GM21381 (cell line): ENCODE data around the gene VRK1.
"Not testable (repeated sequence)": the region's sequence is repeated elsewhere in the genome, so short reads cannot be mapped to it uniquely, and the experiment has no call there.

Source experiments
- ATAC-seq: cut with Tn5 transposase; IDR thresholded peaks from one replicate; pipeline ENCODE4 v1.9.1; 2021; ENCODE audit warnings: mild to moderate bottlenecking, moderate library complexity; ENCODE audit not compliant: unreplicated experiment

The VRK1 gene

DNA sequence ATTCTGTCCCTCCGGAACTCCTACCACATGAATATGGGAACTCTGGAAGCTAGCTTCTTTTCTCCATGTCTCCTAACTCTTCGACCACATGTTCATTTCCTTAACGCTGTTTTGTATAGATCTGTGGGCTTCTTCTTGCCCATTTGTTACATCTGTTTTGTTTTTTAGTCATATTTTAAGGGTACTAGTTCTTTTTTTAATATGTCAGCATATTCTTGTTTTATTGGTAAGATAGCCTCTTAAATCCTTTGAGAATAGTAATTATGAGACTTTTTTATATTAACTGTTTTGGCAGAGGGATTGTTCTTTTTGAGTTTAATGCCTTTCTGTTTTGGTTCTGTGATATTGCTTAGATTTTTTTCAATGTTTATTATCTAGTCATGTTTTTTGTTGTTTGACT, 70.5 kb downstream of the VRK1 start:
- no peak for ATAC-seq

DNA sequence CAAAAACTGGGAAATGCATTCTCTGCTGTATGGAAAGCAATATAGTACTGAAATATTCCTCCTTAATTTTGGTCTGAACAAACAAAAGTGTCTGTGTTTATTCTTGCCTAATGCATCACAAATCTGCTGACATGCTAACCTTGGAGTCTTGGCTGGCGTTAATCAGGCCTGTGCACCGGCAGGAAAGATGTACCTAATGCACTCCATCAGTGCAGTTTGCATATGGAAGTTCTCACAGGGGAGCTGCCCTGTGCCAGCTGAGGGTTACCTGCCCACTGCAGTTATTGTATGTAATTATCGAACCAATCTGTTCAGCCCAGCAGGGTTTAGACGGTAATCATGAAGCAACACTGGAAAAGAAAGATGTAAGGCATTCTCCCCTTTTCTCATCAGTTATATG, 76.9 kb downstream of the VRK1 start:
- ATAC-seq = no peak

DNA sequence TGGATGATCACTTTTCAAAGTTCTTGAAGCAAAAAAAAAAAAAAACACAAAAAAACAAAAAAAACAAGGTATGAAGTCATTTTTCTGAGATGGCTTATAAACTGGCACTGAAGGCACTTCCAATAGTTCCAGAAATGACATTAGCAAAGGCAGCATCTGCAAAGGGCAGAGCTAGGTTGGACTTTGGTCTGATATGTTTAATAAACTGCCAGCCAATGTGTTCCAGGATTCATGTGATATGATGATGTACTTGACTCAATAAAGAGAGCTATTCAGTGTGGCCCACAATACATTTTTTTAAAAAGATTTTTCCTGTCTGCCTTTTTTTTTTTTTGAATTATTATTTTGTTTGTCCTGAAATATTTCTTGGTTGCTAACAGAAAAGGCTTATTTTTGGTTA, 79.6 kb downstream of the VRK1 start:
- no peak for ATAC-seq

DNA sequence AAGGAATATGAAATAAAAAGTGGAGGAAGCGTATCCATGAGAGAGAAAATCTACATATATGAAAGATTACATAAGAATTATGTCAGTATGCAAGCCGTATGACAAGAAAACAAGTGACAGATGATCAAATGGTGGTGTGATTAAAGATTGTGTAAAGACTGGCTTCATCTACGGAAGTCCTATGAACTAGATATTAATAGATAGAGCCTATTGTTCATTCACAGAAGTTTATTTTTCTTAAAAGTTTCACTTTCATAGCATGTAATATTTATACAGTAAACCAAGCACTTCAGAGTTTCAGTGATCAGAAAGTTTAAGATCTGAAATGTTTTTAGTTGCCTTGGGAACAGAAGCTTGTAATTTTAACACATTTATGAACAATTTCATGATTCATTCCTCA, 84.5 kb downstream of the VRK1 start:
- ATAC-seq = peak; percentile 81

DNA sequence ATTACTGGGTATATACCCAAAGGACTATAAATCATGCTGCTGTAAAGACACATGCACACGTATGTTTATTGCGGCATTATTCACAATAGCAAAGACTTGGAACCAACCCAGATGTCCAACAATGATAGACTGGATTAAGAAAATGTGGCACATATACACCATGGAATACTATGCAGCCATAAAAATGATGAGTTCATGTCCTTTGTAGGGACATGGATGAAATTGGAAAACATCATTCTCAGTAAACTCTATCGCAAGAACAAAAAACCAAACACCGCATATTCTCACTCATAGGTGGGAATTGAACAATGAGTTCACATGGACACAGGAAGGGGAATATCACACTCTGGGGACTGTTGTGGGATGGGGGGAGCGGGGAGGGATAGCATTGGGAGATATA, 86.8 kb downstream of the VRK1 start:
- not testable (repeated sequence) for ATAC-seq

DNA sequence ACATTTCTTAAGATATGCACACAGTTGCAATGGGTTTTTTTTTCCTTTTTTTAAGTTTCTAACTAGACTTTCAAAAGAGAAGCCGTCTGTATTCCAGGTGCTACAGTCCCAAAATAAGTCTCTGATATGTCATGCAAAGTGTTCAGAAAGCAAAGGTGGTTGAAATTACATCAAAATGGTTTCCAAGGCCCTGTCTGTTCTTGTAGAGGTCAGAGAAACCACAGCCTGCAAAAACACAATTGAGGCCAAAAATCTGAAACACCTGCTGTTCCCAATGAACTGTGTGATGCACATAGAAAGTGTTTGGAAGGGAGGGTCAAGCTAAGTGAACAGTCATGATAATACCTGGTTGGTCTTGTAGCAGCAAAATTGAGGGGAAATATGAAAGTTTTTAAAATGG, 91.0 kb downstream of the VRK1 start:
- ATAC-seq = peak; percentile 82

DNA sequence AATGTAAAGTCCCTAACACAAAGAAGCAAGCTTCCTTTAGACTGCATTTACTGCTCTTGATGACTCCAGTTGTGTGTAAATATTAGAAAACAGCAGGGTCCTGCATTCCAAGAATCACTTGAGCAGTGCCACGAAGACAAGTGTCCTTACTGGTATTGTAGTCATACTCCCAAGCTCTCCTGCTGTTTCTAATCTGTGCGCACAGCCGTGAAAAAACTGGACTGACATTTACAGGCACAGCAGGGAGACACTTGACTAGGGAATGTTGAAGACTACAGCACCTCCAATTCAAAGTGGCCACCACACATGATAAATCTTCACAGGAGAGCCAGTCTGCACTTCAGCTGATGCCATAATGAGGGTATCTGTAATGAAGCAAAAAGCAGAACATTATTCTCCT, 91.4 kb downstream of the VRK1 start:
- ATAC-seq = no peak

DNA sequence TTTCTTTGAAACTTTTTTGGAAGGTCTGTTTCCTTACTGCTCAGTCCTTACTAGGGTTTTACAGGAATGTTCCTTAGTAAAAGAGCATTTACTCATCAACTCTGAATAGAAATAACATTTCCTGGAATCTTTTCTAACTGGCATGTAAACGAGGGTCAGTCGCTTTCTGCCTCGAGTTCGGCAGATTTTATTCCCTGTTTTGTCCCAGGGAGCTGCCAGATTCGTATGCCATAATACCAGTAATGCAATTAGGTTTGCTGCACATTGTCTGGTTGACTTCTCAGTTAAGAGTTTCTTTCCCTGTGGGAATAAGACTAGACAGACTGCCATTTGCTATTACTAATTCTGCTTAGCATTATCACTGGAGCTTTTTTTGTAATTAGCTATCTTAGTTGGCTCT, 91.9 kb downstream of the VRK1 start:
- no peak for ATAC-seq

DNA sequence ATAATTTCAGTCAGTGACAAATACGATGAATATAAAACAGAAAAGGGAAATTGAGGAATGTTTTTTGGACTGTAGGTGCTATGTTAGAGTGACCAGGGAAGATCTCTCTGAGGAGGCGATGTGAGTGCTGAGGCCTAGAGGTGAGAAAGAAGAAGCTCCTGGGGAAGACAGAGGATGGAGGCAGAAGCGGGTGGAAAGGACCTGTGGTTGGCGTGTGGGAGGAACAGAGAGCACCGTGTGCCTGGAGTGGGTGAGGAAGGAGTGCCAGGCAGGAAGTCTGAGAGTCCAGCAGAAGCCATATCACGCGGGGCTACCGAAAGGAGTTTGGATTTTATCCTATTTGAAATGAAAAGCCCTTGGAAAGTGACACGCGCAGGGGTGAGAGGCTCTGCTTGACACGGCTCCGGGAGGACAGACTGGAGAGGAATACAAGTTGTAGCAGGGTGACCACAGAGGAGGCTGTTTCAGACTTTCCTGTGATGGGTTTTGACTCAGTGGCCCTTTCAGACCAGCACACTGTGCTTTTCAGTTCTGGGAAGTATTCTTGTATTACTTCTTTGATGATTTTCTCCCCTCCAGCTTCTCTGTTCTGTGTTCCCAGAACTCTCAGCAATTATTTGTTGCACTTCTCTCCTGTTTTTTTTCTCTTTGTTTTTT, 96.9 kb downstream of the VRK1 start:
- no peak for ATAC-seq

DNA sequence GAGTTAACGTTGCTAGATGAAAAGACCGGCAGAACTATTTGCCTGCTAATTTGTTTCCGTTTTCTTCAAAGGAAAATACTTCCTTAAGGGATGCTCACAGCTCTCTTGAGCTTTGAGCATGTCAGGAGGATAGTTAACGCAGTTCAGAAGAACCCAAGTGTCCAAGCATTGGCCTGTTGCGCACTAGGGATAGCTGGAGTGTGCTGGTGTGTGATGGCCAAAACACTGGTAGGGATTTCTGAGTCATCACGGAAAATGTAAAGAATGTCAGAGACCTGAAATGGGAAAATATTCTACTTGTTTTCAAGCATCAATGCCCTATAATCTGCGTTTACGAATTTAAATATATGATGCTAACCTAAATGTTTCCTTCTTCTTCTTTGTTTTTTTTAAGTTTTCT, 97.8 kb downstream of the VRK1 start:
- no peak for ATAC-seq

DNA sequence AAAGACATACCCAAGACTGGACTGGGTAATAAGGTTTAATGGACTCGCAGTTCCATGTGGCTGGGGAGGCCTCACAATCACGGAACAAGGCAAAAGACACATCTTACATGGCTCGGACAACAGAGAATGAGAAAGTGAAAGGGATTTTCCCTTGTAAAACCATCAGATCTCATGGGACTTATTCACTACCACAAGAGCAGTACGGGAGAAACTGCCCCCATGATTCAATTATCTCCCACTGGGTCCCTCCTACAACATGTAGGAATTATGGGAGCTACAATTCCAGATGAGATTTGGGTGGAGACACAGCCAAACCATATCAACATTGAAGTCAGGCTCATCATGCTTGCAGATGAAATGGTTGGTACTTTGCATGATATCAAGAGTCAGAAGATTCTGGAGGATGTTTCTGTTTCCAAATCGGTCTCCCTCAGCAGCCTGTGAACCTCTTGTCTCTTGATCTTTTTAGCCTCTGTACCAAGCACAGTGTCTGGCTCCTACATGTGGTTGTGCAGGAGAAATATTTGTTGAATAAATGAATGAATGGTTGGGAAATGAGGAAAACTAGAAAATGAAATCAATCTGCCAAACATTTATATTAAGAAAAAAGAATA, 98.6 kb downstream of the VRK1 start:
- ATAC-seq = peak; percentile 75

DNA sequence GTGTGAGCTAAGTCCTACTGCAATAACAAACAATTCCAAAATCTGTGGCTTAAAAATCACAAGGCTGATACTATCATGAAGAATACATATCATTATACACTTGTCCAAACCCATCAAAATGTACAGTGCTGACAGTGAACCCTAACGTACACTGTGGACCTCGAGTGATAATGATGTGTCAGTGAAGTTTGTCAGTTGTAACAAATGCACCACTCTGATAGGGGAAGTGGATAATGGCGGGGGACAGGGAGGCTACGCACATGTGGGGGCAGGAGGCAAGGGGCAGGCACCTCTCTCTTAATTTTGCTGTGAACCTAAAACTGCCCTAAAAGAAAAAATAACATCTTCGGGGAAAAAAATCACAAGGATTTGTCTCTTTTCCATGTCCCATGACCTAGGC, 100.0 kb downstream of the VRK1 start:
- ATAC-seq = no peak

DNA sequence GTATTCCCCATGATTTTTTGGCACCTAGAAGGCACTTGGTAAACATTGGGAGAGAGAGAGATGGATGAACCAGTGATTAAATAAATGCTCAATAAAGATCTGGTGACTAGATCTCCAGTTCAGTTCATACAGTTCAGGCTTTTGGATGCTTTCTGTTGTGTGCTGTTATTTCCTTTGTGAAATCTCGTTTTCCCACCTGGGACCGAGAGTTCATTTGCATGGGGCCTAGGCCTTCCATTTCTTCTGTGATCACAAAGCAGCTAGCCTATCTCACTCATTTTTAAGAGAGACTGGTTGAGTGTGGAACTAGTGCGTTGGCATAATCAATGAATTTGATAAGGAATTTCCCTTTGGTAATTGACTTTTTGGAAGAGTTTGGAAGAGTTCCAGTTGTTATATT, 104.0 kb downstream of the VRK1 start:
- peak; percentile 88 for ATAC-seq

DNA sequence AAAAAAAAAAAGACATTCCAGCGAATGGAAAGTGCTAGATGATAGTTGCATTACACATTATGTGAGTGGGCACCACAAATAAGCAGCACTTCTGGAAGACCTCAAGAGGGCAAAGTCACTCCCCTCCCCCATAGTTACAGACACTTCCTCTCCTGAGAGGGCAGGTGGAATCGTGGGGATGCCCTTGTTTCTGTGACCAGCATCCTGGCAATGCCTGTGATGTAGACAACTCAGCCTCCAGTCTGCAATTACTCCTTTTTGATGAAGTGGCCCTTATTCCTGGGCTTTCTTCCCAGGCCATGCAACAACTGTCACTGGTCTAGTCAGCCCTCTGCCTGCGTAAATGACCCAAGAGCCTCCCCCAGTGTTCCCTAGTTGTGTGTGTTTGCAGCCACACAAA, 104.8 kb downstream of the VRK1 start:
- ATAC-seq = no peak

DNA sequence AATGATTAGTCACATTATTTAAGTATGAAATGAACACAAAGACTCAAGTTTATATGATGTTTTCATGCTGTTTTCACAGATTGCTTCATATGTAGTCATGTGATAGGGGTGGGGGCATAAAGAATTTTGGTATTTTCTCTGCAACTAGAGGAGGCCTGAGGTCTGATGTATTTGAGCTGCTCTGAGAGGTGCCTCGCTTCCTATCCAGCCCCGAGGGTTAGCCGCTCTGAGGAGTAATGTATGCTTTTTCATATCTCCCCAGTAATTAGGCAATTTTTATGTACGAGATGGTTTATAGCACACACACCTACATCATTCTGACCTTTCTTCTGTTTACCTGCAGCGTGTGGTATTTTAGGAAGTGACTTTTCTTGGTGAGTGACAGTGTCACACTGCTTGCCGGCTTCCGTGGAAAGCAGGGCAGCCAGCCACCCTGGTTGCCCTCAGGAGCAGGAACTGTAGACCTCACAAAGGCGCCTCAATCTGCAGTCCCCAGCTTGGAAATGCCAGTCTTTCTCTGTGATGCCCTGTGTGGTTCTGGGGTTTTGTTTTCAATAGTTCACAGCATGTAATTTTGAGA, 106.4 kb downstream of the VRK1 start:
- no peak for ATAC-seq

DNA sequence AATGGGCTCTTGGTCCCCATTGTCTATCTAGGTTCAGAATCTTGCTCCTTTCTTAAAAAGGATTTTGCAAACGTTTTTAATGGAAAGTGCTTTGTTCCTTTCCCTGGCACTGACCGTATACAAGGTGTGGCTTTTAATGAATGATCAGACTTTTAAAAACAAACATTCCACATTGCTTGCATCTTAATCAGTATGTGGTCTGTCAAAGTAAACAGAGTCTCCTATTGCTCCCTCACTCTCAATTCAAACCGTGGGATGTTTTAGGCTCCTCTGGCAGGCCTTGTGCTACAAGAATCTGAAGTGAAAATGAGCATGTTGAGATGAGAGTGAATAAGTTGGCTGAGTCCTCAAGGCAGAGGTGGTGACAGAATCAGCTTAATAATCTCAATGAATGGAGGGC, 107.0 kb downstream of the VRK1 start:
- no peak for ATAC-seq

DNA sequence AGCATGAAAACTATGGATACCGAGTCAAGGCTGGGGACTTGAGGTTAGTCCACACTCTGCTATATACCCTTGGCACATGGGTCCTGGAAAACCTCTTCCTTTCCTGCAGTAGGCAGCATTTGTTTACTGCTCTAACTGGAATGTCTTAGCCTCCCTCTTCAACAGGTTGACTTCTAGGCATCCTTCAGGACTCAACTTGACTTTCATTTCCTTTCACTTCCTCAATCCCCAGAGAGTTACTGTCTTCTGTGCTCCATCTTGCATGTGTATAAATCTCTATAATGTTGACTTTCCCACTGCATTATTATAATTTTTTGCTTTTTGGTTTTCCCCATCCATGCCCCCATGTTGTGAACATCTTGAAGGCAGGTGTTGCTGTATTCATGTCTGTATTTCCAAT, 107.9 kb downstream of the VRK1 start:
- no peak for ATAC-seq

DNA sequence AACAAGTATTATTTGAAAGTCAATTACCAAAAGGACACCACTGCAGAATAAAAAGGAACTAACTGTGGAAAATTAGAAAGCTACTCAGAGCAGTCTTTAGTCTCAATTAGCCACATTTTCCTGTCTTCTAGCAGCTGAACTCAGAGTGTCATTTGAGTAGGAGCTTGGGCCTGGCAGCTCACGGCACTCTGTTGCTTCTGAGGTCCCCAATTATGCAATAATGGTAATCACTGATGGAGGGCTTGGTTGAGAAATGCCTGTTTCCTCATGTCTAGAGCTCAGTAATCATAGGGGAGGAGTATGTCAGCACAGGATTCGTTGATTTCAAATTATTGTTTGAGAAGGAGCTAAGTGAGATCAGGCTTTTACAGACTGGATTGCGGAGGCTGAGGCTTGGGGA, 108.6 kb downstream of the VRK1 start:
- ATAC-seq = no peak

DNA sequence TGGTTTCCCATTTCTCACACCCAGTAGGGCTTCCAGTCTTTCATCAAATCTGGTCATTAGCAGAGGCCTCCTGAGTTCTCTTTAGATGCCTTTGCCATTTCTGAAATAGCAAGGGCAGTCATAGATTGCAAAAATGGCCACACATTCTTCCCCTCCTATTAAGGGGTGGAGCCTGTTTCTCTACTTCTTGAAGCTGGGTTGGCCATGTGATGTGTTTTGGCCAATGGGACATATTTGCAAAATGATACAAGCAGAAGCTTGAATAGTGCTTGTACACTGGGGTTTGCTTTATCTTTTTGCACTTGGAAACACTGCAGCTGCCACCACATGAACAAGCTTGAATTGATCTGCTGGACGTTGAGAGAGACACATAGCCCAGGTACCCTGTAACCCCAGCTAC, 109.3 kb downstream of the VRK1 start:
- ATAC-seq = no peak

DNA sequence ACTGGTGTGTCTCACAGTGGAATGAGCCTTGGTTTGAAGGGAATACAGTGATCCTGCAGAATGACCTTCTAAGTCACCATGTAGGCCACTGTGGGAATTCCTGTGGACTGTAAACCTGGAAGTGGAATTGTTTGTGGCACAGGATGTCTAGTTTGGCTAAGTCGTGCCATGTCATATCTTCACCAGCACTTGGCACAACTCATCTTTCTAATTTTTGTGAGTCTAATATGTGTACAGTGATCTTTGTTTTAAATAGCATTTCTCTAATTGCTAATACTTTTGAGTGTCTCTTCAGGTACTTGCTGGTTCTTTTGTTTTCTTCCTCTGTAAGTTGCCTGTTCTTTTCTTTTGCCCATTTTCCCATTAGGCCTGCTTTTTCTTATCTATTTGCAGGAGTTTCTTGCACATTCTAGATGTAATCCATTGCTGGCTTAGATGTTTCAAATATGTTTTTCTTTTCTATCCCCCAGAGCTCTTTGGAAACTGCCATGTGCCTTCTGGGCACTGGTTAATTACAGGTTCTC, 112.7 kb downstream of the VRK1 start:
- no peak for ATAC-seq

DNA sequence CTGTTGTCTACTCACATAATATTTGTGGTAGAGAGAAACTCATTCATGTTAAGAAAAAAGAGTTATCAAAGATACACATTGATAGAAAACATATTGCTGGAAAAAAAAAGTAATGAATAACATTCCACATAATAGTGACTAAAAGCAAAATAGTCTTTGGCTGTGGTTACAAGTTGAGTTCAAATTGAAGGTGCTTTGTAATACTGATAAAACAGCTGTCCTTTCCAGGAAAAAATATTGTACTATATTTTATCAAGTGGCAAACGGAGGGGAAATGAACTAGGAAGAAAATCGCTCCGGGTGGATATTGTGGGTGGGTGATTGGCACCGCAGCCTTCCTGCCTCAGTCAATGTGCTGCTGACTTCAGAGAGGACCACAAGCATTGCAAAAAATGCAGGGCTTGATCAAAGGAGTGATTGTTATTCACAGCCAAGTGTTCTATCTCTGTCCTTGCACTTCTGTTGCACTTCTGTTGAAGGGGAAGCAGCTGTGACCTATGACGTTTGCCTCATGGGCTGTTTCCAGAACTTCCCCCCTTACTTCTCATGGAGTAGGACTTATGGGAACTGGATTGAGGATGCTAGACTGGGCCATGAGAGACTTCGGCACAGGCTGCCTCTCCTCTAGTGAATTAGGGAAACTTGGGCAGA, 114.4 kb downstream of the VRK1 start:
- ATAC-seq = no peak

DNA sequence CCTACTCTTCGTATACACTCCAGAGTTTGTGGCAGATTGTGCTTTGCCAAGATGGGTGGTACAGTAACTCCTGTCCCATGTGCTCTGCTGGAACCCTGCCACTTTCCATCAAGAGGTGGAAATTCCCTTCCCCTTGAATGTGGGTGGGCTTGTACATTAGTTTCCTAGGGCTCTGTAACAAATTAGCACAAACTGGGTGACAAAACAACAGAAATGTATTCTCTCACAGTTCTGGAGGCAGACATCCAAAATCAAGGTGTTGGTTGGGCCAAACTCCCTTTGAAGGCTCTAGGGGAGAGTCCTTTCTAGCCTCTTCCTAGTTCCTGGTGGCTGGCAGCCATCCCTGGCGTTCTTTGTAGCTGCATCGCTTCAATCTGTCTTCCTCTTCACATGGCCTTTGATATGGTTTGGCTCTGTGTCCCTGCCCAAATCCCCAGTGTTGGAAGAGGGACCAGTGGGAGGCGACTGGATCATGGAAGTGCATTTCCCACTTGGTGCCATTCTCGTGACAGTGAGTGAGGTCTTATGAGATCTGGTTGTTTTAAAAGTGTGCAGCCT, 117.5 kb downstream of the VRK1 start:
- ATAC-seq = no peak
